DOHH2 (cell line): ENCODE data around the gene FBP1.

Source experiments
- EZH2phosphoT487 ChIP-seq: fragments of 200-600 bp; sonication (generic); IDR thresholded peaks from 2 replicates; pipeline ENCODE4 v1.6.1; 2017; ENCODE audit warnings: borderline replicate concordance, mild to moderate bottlenecking, antibody characterized with exemption, low read length, moderate library complexity, mixed read lengths
- TF ChIP-seq, protein P1 (sequence below): fragments of 200-600 bp; sonication (generic); IDR thresholded peaks from one replicate; pipeline ENCODE4 v1.5.1; 2014; ENCODE audit warnings: antibody characterized with exemption, mild to moderate bottlenecking, low read depth, low read length; ENCODE audit not compliant: poor library complexity, severe bottlenecking

- TF ChIP-seq, protein P1, sequence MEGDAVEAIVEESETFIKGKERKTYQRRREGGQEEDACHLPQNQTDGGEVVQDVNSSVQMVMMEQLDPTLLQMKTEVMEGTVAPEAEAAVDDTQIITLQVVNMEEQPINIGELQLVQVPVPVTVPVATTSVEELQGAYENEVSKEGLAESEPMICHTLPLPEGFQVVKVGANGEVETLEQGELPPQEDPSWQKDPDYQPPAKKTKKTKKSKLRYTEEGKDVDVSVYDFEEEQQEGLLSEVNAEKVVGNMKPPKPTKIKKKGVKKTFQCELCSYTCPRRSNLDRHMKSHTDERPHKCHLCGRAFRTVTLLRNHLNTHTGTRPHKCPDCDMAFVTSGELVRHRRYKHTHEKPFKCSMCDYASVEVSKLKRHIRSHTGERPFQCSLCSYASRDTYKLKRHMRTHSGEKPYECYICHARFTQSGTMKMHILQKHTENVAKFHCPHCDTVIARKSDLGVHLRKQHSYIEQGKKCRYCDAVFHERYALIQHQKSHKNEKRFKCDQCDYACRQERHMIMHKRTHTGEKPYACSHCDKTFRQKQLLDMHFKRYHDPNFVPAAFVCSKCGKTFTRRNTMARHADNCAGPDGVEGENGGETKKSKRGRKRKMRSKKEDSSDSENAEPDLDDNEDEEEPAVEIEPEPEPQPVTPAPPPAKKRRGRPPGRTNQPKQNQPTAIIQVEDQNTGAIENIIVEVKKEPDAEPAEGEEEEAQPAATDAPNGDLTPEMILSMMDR = peak; percentile 68
- no peak for TF ChIP-seq EZH2phosphoT487
These were observed 16.1 kb downstream of the FBP1 start for GRCh38 chr9:94623253-94623652.
